HG03565 (cell line): ENCODE results near the gene PLBD2.

Source experiments
- ATAC-seq: cut with Tn5 transposase; IDR thresholded peaks from one replicate; pipeline ENCODE4 v1.9.1; 2021; ENCODE audit warnings: mild to moderate bottlenecking, moderate library complexity; ENCODE audit not compliant: unreplicated experiment

PLBD2 gene

GRCh38 chr12:113392988-113393579 lies 34.7 kb downstream of the PLBD2 start:
- ATAC-seq: peak; percentile 43

GRCh38 chr12:113393749-113394148 lies 35.4 kb downstream of the PLBD2 start:
- no peak for ATAC-seq

DNA sequence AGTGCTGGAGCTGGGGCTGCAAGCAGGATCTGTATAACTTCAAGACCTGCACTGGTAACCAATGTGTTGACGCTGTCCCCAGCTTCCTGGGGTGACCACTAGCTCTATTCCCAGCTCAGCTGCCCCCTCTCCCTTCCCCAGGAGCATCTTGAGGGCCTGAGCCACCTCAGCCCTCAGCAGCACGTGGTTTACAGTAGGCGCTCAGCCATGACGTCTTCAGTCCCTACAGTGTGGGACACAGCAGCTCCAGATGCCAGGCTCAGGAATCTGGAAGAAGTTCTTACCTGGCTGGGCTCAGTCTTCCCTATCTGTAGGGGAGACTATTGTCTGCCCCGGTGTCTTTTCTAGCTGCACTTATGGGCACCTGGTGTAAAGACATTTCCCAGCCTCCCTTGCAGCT lies 36.7 kb downstream of the PLBD2 start:
- no peak for ATAC-seq

GRCh38 chr12:113396200-113396599 lies 37.8 kb downstream of the PLBD2 start:
- ATAC-seq: no peak

- no peak for ATAC-seq
These were observed 38.6 kb downstream of the PLBD2 start for GRCh38 chr12:113396828-113397496.

DNA sequence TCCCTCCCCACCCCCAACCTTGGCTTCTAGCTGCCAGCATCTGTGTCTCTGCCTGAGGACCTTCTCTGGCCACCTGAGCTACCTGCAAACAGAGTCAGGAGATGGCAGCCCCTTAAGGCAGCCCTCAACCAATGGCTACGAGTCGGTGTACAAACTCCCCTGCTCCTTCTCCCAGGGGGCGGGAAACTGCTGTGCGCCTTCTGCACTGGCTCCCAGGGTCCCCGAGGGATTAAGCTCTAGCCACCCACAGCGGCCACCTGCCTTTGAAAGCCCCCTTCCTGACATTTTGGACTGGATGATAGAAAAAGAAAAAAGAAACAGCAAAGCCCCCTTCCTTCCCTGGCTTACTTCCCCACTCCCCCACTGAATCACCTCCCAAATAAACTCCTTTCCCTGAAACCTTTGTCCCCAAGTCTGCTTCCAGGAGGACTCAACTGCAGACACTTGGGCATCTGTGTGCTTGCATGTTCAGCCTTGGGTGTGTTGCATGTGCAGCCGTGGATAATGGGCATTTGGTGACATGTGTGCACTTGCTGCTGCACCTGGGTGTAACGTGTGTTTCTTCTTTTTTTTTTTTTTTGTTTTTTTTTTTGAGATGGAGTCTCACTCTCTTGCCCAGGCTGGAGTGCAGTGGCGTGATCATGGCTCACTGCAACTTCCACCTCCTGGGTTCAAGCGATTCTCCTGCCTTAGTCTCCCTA lies 39.3 kb downstream of the PLBD2 start:
- no peak for ATAC-seq

DNA sequence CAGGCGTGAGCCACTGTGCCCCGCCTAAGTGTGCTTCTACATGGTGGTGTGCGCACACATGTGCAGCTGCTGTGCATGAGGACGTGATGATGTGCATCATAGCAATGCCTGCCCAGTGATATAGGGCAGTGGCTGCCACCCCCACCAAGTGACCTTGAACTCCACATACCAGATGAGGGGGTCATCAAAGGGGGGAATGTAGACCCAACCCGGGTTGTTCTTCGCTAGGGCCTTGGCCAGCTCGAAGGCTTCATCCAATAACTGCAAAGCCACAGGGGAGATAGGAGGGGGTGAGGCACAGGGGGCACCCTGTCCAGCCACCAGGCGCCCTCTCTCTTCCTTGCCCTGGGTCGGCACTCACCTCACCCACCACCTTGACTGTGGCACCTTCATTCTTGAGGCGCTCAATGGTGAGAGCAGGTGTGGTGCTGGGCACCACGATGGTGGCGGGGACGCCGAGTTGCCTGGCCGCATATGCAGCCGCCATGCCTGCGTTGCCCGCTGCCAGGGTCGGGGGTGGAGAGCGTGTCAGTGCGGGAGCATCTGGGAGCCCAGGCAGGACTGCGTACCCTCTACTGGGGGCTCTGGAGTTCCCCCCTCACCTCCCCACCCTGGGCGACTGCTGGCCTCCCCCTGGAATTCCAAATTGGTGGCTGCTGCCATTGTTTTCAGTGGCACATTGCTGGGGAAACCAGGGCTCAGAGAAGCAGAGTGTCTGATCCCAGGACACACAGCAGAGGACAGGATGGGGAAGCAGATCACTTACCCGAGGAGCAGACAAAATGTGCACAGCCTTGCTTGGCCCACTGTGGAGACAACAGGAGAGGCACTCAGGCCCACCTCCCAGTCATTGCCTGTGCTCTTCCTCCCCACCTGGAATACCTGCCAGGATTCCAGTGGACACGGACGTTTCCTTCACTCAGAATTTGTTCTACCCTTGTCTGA lies 40.2 kb downstream of the PLBD2 start:
- no peak for ATAC-seq

DNA sequence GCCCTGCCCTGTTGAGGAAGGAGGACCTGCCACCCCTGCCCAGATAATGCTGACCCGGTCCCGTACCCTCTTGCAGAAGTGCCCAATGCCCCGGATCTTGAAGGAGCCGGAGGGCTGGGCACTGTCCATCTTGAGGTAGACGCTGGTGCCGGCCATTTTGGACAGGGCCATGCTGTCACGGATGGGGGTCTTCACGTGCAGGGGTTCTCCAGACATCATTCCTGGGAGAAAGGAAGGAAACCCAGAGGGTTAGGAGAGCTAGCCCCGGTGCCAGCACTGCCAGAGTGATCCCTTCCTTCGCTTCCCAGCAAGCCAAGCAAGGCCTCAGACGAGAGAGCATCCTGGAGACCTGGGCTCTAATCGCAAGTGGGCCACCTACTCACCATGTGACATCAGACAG lies 41.1 kb downstream of the PLBD2 start:
- ATAC-seq: no peak

DNA sequence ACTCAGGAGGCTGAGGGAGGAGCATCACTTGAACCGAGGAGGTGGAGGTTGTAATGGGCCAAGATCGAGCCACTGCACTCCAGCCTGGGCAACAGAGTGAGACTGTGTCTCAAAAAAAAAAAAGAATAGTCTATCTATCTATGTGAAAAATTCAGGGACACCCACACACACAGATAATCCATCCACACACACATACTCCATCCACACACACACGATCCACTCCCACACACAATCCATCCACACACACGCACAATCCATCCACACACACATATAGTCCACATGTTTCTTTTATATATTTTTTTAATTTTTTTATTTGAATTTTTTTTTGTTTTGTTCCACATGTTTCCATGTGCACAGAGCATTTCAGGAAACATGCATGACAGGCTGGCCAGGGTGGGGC lies 42.0 kb downstream of the PLBD2 start:
- ATAC-seq: no peak

DNA sequence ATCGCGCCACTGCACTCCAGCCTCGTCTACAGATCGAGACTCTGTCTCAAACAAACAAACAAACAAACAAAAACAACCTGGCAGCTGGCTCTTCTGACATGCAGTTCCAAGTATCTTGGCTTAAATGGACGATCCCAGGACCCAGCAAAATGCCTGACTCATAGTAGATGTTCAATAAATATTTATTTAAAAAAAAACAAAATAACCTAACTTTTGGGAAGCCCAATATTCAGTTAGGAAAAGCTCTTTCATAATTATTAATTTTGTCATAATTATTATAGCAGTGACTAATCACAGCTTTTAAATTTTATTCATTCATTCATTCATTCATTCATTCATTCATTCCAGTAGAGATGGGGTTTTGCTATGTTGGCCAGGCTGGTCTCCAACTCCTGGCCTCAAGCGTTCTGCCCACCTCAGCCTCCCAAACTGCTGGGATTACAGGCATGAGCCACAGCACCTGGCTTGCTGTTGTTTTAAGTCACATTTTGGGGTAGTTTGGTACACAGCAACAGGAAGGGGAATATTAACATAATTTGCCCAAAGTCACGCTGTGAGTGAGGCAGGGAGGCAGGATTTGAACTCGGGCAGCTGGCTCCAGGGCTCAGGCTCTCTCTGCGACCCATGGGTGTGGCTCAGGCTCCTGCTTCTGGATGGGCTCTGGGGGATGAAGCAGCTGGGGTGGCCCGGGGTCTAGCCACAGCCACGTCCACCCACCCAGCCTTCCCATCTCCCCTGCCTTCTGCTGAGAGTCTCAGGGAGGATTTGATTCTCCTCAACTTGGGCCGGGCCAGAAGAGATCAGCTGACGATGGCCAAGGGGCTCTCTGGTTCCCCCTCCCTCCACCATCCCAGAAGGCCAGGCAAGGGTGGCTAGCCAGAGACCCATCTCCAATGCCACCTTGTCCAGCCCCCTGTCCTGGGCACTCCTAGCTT lies 42.9 kb downstream of the PLBD2 start:
- ATAC-seq: no peak

DNA sequence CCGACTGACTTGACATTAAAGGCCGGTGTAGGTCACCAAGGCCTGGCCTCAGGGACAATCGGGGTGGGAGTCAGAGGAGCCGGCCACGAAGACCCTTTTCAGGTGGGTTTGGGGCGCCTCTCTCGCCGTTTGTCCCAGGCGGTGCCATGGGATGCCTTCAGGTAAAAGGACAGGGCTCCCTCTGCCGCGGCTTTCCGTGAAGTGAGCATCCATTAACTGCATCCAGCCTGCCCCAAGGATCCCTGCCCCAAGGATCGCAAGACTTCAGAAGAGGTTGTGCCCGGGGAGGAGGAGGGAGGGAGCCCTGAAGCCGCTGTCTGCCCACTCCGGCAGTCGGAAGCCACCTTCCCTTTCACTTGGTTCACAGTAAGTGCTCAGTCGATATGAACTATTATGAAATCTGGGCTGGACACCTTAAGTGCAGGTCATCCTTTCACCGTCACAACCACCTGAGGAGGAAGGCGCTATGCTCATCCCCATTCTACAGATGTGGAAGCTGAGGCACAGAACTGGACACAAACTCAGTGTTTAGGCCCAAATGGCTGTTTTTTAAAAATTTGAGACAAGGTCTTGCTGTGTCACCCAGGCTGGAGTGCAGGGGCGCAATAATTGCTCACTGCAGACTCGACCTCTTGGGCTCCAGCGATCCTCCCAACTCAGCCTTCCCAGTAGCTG lies 44.3 kb downstream of the PLBD2 start:
- no peak for ATAC-seq

GRCh38 chr12:113403435-113404415 lies 45.3 kb downstream of the PLBD2 start, which contains the start of gene SDS:
Gene SDS, minus strand, starts transcription at chr12:113403887. Its CDS starts 4,179 bp downstream, at chr12:113399708.
- no peak for ATAC-seq

GRCh38 chr12:113405694-113406093 lies 47.3 kb downstream of the PLBD2 start:
- ATAC-seq: no peak

DNA sequence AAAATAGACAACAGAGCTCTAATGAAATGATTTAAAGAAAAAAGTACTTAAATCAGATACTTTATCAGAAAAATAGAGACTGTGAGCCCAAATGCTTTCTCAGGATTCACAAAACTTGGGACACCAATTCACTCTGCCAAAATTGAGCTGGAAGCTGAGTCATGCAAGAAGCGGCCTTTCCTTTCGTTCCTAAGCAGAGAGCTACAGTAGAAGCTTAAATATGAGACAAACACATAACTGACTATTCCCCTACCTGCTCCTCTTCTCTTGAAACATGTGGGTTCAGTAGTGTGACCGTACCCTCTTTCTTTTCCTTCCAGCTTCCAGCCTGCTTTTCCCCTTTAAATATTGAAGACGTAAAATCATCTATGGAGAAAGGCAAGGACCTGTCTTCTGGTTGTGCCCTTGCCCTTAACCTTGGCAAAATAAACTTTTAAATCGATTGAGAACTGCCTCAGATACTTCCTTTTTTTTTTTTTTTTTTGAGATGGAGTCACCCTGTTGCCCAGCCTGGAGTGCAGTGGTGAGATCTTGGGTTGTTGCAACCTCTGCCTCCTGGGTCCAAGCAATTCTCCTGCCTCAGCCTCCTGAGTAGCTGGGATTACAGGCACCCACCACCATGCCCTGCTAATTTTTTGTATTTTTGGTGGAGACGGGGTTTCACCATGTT lies 49.7 kb downstream of the PLBD2 start:
- no peak for ATAC-seq

- ATAC-seq: no peak
These were observed 50.4 kb downstream of the PLBD2 start for GRCh38 chr12:113408756-113409298.

- ATAC-seq: no peak
These were observed 51.2 kb downstream of the PLBD2 start for GRCh38 chr12:113409462-113410124.

- no peak for ATAC-seq
These were observed 55.1 kb downstream of the PLBD2 start for GRCh38 chr12:113413488-113413939.
